ENCODE measurements around the gene DNER.

The DNER gene

GRCh38 chr2:229335877-229336346 is 378.4 kb downstream of the DNER start:
- no peak overlapping the region for H2AFZ ChIP-seq (ENCODE audit: low read length)
- no peaks in the 10 kb centered on the region for H3F3A ChIP-seq (ENCODE audit: insufficient read depth, low read length)

GRCh38 chr2:229335330-229335729 is 379.0 kb downstream of the DNER start:
- Histone ChIP-seq H3K79me2 (ENCODE audit: insufficient read depth, low read length) (no peaks in the 10 kb centered on the region), H2AFZ (ENCODE audit: low read length) (no peak overlapping the region), H3K4me2 (ENCODE audit: low read length) (no peak overlapping the region), H3K4me1 (ENCODE audit: insufficient read depth, low read length, severe bottlenecking) (no peaks in the 10 kb centered on the region), H3K9ac (ENCODE audit: low read length) (no peak overlapping the region), H3F3A (ENCODE audit: insufficient read depth, low read length) (no peaks in the 10 kb centered on the region), H3K4me3 (ENCODE audit: low read depth, low read length, poor library complexity, severe bottlenecking) (no peak overlapping the region), H4K20me1 (ENCODE audit: insufficient read depth, low read length) (no peaks in the 10 kb centered on the region), H3K27ac (ENCODE audit: low read depth, low read length, poor library complexity, severe bottlenecking) (no peak overlapping the region), H3K9me2 (ENCODE audit: low read depth, low read length) (no peaks in the 10 kb centered on the region), H3K36me3 (ENCODE audit: insufficient read depth, low read length) (no peaks in the 10 kb centered on the region), H3K9me3 (ENCODE audit: low read length) (no peaks in the 10 kb centered on the region), H3K27me3 (ENCODE audit: insufficient read depth, low read length) (no peaks in the 10 kb centered on the region)
- TF ChIP-seq CTCF (IDR thresholded peaks at IDR 0.05; ENCODE audit: low read length): no peak

More at GRCh38 chr2:229335877-229336346, 378.4 kb downstream of the DNER start:
- Histone ChIP-seq H3K27me3 (ENCODE audit: insufficient read depth, low read length) (no peaks in the 10 kb centered on the region), H3K4me2 (ENCODE audit: low read length) (no peak overlapping the region), H3K4me1 (ENCODE audit: insufficient read depth, low read length, severe bottlenecking) (no peaks in the 10 kb centered on the region), H3K4me3 (ENCODE audit: low read depth, low read length, poor library complexity, severe bottlenecking) (no peak overlapping the region), H3K9me3 (ENCODE audit: low read length) (no peaks in the 10 kb centered on the region), H3K79me2 (ENCODE audit: insufficient read depth, low read length) (no peaks in the 10 kb centered on the region), H3K36me3 (ENCODE audit: insufficient read depth, low read length) (no peaks in the 10 kb centered on the region), H3K9me2 (ENCODE audit: low read depth, low read length) (no peaks in the 10 kb centered on the region), H3K27ac (ENCODE audit: low read depth, low read length, poor library complexity, severe bottlenecking) (no peak overlapping the region), H4K20me1 (ENCODE audit: insufficient read depth, low read length) (no peaks in the 10 kb centered on the region), H3K9ac (ENCODE audit: low read length) (no peak overlapping the region)
- TF ChIP-seq EZH2 (IDR thresholded peaks at IDR 0.05; ENCODE audit: borderline replicate concordance, low read length) (no peak), CTCF (IDR thresholded peaks at IDR 0.05; ENCODE audit: low read length) (no peak)

GRCh38 chr2:229330952-229331351 is 383.4 kb downstream of the DNER start:
- no peak overlapping the region for H3K4me2 ChIP-seq (ENCODE audit: low read length)

More at GRCh38 chr2:229330952-229331351, 383.4 kb downstream of the DNER start:
- no peak overlapping the region for H2AFZ ChIP-seq (ENCODE audit: low read length)
- H3K79me2 ChIP-seq (ENCODE audit: insufficient read depth, low read length): no peaks in the 10 kb centered on the region
- no peak overlapping the region for H3K4me3 ChIP-seq (ENCODE audit: low read depth, low read length, poor library complexity, severe bottlenecking)
- H3K4me1 ChIP-seq (ENCODE audit: insufficient read depth, low read length, severe bottlenecking): no peaks in the 10 kb centered on the region
- H3K9me3 ChIP-seq (ENCODE audit: low read length): no peaks in the 10 kb centered on the region
- no peaks in the 10 kb centered on the region for H4K20me1 ChIP-seq (ENCODE audit: insufficient read depth, low read length)
- no peak overlapping the region for H3K9ac ChIP-seq (ENCODE audit: low read length)
- H3K27ac ChIP-seq (ENCODE audit: low read depth, low read length, poor library complexity, severe bottlenecking): no peak overlapping the region
- no peaks in the 10 kb centered on the region for H3K9me2 ChIP-seq (ENCODE audit: low read depth, low read length)
- no peaks in the 10 kb centered on the region for H3K36me3 ChIP-seq (ENCODE audit: insufficient read depth, low read length)
- H3F3A ChIP-seq (ENCODE audit: insufficient read depth, low read length): no peaks in the 10 kb centered on the region
- no peaks in the 10 kb centered on the region for H3K27me3 ChIP-seq (ENCODE audit: insufficient read depth, low read length)
- TF ChIP-seq EZH2 (IDR thresholded peaks at IDR 0.05; ENCODE audit: borderline replicate concordance, low read length): no peak
- no peak for TF ChIP-seq CTCF (IDR thresholded peaks at IDR 0.05; ENCODE audit: low read length)
